ENCODE results near the gene MAPK11. TPM values are rescaled to one million over a fixed set of nuclear protein-coding genes. Genes with fewer than 3 reads are reported as not detected.
A peak's percentile ranks its signal among the peaks of the same experiment; 100 is the strongest.

The MAPK11 gene
- total and polyA plus RNA-seq, 10 of the 15 experiments (the other 5 are each of a cell fraction or from before 2014, with no cell fraction given): 0.05 to 12.8 (median 3.7) TPM

DNA sequence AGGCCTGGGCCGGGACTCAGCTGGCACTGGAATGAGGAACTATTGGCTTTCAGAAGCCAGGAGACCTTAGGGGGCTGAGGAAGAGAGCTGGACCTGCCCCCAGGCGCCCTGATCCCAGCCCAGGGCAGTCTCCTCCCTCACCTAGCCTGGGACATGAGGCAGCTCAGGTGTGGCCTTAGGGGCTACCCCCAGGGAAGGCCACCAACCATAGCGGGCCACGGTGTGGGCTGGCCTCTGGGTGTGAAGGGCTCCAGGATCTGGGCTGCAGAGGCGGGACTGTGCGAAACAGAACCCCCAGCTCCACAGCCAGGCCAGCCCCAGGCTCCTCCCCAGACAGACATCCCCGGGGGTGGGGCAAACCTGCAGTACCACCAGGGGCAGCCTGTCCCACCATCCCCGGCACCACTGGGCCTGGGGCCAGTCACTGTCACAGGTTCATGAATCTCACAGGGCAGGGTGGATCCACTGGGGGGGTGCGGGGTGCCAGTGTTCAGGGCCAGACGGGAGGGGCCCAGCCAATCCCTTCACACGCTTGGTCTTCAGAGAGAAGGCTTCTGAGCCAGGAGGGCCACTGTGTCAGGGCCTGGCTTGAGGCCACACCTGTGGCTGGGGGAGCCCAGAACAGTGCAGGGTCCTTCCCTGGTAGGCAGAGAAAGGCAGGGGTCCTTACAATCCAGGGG lies 33.8 kb upstream of the MAPK11 start:
- BruUV-seq (replicated peaks): no TSS peak
- ChIA-PET SMC1A (ENCODE audit: uncharacterized antibody, unreplicated experiment) (interaction anchor here (1.5 to 4.2 kb wide), 2 partner anchors 10 to 11 kb away, joined by 5 to 21 read pairs; no protein-coding TSS in a partner anchor), RAD21 (ENCODE audit: unreplicated experiment) (interaction anchor here (1.5 to 3.8 kb wide), 4 partner anchors 8 to 38 kb away, joined by 3 to 13 read pairs (median 8); no protein-coding TSS in a partner anchor), CTCF (interaction anchor here (0.7 to 4.0 kb wide), 9 partner anchors 9 to 317 kb away, joined by 3 to 19 read pairs (median 10); partner anchors contain the start of gene DENND6B), POLR2A (interaction anchor here (0.8 to 3.8 kb wide), 6 partner anchors 10 to 60 kb away, joined by 3 to 22 read pairs (median 6); no protein-coding TSS in a partner anchor)
- H4K20me1 ChIP-seq (ENCODE audit: control insufficient read depth, insufficient read depth): peaks cover 4% of the 10 kb centered on the region; the same call in 1 of the 2 replicates
- peak overlapping the region; percentile 91; the same call in 1 of the 2 replicates for H3K4me3 ChIP-seq
- no peaks in the 10 kb centered on the region for H3K27me3 ChIP-seq (replicated peaks in 1 of 2; ENCODE audit: control insufficient read depth in 2 of 2, insufficient read depth in 2 of 2, low read length in 1 of 2)
- H3K36me3 ChIP-seq (ENCODE audit: control insufficient read depth in 2 of 2, insufficient read depth in 2 of 2, low read length in 1 of 2): peaks cover 2 to 3% of the 10 kb centered on the region in 2 experiments; a peak in 2 of 4 replicates
- intact Hi-C loops (cut with micrococcal nuclease; ENCODE audit: unreplicated experiment): no loop called here
- H3K4me1 ChIP-seq (ENCODE audit: control insufficient read depth, insufficient read depth, low read length): peaks cover 59% of the 10 kb centered on the region
- H3K9me3 ChIP-seq (replicated peaks; ENCODE audit: control insufficient read depth, insufficient read depth, low read length): no peaks in the 10 kb centered on the region
- peak overlapping the region; percentile 78 for H3K27ac ChIP-seq (ENCODE audit: control insufficient read depth, insufficient read depth)
- DNase-seq (ENCODE audit: low read depth, low spot score): no peak
- peak overlapping the region; percentile 60; the same call in 1 of the 2 replicates for H3K9ac ChIP-seq (ENCODE audit: control insufficient read depth, insufficient read depth, low read length)
- 0 out of 2 replicates have a peak, but pooled peaks have one; percentile 42 for TF ChIP-seq EED (IDR thresholded peaks at IDR 0.05; ENCODE audit: low read depth)
- TF ChIP-seq, protein P1, sequence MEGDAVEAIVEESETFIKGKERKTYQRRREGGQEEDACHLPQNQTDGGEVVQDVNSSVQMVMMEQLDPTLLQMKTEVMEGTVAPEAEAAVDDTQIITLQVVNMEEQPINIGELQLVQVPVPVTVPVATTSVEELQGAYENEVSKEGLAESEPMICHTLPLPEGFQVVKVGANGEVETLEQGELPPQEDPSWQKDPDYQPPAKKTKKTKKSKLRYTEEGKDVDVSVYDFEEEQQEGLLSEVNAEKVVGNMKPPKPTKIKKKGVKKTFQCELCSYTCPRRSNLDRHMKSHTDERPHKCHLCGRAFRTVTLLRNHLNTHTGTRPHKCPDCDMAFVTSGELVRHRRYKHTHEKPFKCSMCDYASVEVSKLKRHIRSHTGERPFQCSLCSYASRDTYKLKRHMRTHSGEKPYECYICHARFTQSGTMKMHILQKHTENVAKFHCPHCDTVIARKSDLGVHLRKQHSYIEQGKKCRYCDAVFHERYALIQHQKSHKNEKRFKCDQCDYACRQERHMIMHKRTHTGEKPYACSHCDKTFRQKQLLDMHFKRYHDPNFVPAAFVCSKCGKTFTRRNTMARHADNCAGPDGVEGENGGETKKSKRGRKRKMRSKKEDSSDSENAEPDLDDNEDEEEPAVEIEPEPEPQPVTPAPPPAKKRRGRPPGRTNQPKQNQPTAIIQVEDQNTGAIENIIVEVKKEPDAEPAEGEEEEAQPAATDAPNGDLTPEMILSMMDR (IDR thresholded peaks at IDR 0.05 in 2 of 3, conservative IDR thresholded peaks at IDR 0.05 in 1 of 3; ENCODE audit: control insufficient read depth in 2 of 3, extremely low read depth in 1 of 3, insufficient read depth in 1 of 3, low read depth in 3 of 3, low read length in 3 of 3): peak in 1 of 3 experiments; percentile 22; a peak in 2 of 6 replicates
- TF ChIP-seq HDGF (IDR thresholded peaks at IDR 0.05): peak; percentile 38; the same call in 1 of the 2 replicates
- peak; percentile 28; the same call in 1 of the 2 replicates for TF ChIP-seq IKZF1 (conservative IDR thresholded peaks at IDR 0.05)
- no peak for TF ChIP-seq FOXM1 (IDR thresholded peaks at IDR 0.05; ENCODE audit: low read depth, low read length)
- peak overlapping the region; percentile 94 for H3K4me2 ChIP-seq (ENCODE audit: control insufficient read depth, insufficient read depth)
- H2AFZ ChIP-seq (ENCODE audit: control insufficient read depth, low read depth, low read length): no peak overlapping the region
- peaks cover 78% of the 10 kb centered on the region for H3K79me2 ChIP-seq (ENCODE audit: control insufficient read depth, insufficient read depth, low read length)
- peak; percentile 54 for FAIRE-seq
- ATAC-seq: peak; percentile 43
- WGBS (ENCODE audit: insufficient coverage, insufficient replicate concordance, low lambda C conversion rate, missing lambda C conversion rate): 59% methylated on average over 11 of the region's 11 CpGs
- in situ Hi-C loops (cut with MboI): no loop called here

Data from GM12878 (cell line).